GM15510 (cell line): ENCODE measurements around the gene DIAPH1.

Source experiments
- POLR2A ChIP-seq: IDR thresholded peaks from 3 replicates; pipeline ENCODE4 v1.6.1; 2011; ENCODE audit warnings: borderline replicate concordance; ENCODE audit not compliant: insufficient read length; ENCODE audit errors: extremely low read depth

Gene DIAPH1

DNA sequence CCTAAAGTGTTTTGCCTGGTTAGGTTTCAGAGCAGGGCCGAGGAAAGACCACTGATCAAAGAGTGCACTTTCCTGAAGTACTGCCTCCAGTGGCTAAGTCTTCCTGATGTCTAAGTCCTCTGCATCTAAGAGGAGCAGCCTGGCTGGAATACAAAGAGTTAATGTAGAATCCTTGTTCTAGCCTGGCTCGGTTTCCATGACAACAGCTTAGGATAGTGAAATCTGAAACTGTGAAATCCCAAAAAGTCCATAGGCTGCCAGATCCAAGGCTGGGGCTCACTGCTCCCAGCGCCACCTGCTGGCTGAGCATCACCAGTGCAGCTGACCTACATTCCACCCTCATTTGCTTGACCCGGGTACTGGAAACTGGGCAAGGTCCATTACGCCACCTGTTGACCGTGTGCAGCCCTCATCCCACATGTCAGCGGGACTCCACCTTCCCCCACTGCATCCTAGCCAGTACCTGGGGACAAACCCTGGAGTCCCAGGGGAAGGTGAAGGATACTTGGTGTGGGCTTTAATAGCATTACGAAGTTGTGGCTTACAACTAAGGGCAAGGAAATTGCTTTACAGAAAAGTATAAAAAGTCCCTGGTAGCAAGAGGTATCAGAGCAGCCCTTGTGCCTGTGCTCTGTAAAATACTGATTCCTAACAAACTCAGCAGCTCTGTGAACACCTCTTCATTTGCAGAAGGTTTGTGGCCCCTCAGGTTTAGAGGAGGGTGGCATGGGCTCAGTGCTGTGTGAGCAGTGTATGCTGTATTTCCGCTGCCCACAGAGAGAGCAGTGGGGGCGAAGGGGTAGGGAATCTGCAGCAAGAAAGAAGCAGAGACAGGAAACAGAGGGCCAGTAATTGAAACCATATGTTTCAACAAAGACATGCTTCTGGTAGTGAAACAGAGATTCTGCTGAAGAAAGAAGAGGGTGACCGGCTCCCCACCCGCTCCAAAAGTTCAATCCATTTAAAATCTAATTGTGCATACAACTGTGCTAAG is 93.9 kb downstream of the DIAPH1 start:
- TF ChIP-seq POLR2A, result no peak

DNA sequence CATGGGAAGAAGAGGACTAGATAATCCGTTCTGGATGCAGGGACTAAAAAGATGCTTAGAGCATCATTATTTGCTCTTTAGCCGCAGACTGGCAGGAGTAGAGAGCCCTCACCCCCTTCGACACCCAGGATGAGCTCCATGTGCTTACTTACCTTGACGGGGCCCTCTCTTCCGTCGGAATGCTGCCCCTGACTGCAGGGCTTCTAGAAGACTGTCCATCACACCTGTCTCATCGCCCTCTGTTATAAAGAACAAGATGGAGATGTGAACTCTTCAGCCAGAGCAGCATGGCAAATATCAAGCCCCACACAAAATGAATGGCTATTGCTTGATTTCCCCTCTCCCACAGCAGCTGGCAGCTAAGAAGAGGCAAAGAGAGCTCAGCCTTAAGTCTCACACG is 94.8 kb downstream of the DIAPH1 start:
- no peak for TF ChIP-seq POLR2A

DNA sequence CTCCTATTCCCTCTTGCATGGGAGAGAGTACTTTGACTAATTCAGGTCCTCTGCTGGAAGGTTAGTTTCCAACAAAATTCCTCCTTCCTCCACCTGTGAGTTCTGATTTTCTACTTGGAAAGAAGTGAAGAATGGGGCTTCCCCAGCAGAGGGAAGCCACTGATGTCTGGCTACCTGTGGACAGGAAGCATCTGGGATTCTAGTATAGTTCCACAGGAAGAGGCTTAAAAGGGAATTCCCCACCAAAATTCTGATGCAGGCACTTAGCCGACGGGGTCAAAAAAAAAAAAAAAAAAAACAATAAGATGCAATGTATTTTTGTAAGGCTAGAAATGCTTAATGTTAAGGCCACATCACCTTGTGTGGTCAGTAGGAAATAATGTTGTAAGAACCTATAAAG is 96.5 kb downstream of the DIAPH1 start:
- TF ChIP-seq POLR2A, result no peak

DNA sequence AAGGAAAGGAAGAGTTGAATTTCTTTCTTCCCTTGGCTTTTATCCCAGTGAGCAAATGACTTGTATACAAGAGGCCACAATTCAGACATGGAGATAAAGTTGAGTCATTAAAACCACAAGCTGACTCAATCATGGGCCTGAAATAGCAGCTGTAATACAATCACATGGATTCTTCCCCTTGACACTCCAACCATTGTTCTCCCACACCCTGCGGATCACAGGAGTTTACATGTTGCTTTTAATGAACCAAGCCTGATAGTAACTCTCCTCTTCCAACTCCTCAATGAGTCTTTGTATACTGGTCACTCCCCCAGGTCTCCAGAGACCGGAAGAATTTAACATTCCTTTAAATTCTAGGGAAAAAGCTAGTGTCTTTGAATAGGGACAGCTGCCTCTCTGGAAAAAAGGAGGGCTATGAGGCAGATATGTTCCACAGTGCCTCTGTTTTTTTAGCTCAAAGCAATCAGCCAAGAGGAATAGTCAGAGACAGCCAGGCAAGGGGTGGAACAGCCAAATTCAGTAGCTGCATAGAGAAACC is 97.5 kb downstream of the DIAPH1 start:
- TF ChIP-seq POLR2A, result no peak

DNA sequence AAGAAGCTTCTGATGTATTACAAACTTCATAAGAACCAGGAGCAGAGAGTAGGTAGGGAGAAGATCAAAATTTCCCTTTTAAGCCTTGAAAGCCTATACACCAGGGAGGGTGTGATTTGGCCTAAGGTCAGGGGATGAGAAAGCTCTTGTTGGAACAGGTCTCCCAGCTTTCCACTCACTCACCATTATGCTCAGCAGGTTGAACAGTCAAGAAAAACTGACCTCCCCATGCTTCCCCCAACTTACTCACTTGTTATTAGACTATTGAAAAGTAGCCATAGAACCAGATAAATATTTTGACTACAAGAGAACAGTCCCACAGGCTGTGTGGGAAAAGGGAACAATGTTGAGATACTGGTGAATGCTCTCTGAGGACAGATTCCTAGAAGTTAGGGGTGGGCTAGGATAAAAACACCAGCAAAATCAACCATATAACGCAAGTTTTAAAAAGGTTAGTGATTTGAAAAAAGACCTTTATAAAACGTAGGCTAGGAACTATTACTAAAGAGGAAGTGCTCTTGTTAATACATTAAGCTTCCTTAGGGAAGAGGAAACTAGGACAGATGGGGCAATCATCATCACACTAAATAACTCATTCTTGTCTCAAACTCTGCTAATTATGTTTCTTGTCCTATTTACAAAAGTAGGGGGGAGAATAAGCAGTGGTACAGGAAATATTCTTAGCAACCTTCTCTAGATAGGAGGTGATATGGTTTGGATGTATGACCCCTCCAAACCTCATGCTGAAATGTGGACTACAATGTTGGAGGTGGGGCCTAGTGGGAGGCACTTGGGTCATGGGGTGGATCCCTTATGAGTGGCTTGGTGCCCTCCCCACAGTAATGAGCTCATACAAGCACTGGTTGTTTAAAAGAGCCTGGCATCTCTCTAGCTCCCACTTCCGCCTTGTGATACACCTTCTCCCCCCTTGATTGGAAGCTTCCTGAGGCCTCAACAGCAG is 98.9 kb downstream of the DIAPH1 start:
- TF ChIP-seq POLR2A, result no peak

DNA sequence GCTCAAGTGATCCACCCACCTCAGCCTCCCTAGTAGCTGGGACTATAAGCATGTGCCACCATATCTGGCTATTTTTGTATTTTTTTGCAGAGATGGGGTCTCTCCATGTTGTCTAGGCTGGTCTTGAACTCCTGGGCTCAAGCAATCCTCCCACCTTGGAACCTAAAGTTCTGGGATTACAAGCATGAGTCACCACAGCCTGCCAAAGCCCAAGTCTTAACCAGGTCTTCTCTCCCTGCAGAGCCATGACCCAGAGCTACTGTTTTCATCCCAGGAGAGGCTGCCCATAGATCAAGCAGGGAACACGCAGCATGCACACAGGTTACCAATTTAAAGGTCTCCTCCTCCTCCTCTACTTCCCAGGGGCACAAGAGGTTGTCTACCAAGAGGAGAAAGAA is 100.2 kb downstream of the DIAPH1 start:
- no peak for TF ChIP-seq POLR2A

DNA sequence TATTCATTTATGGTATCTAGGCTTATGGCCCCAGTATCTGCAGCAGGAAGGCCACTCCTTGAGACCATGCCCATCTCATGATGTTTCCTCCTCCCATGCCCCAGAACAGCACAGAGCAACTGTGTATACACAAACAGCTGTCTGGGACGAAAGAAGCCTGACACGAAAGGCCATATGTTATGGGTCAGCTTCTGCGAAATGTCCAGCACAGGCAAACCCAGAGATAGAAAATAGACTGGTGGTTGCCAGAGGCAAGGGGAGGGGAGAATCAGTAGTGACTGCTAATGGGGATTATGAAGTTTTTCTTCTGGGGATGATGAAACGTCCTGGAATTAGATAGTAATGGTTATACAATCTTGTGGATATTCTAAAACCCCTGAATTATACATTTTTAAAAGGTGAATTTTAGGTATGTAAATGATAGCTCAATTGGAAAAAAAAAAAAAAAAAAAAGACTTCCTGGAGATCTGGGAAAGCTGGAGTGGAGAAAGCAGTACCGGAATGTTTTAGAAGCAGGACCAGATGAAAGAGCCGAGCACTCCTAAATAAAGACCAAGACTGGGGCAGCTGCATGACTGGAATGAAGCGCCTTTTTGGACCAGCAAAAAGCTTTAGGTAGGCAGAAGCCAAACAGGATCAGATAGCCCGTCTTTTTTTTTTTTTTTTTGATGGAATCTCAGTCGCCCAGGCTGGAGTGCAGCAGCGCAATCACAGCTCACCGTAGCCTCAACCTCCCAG is 100.8 kb downstream of the DIAPH1 start:
- no peak for TF ChIP-seq POLR2A

DNA sequence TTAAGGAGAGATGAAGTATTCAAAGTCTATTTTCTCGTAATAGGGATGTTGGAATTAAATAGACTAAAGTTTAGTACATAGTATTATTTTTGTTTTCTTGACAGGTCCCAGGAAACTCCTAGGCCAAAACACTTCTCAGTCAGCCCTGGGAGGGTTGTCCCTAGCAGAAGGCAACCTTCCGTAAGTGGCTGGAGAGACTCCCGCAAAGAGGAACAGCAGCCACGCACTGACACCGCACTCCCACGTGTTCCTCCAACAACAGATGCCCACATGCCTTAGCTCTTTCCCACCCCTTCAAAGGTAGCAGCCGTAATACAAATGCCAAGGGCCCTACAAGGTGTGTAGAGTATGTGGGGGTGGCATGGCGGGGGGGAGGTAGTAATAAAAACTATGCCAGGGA is 101.5 kb downstream of the DIAPH1 start:
- no peak for TF ChIP-seq POLR2A

DNA sequence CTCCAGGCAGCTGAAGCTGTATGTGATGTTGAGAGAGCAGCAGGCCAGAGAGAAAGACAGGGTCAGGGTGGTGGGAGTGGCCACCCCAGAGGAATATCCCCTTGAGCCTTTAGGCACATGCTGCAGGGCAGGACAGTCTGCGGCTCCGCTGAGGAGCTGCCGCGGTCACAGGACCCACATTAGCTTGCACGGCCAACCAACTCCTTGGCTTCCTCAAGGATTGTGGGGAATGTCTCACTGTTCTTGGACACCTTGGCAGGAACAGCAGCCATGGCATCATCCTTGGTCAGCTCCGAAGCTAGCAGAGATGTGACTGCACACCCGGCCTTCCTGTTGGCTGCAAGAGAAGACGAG is 102.2 kb downstream of the DIAPH1 start:
- TF ChIP-seq POLR2A, result no peak

DNA sequence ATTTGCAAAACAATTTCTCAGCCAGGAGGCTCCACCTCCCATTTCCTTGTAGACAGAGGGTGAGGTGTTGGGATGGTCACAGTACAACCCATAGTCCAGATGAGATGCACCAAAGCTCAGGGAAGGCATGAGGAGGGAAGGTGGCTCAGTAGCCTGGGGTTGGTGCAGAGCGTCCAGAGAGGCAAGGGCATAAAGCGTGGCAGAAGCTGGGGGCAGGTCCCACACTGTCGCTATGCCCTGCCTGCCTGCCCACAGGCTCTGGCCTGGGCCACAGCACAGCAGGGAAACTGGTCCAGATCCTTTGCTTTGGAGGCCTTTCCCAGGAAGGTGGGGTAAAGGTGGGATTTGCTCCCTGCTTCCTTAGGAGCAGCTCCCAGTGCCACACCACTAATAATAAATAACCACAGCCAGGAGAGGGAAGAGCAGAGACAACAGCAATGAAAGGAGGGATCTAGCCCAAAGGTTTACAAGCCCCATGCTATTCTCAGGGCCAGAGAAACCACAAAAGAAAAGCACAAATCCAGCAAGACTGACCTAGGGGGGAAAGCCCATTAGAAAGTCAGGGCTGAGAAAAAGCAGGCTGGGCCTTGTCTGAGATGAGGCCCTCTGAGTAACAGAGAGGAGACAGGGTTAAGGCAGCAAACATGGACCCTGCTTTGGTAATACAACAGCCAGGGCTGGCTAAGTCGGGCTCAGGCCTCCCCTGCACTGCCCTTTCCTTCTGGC is 102.7 kb downstream of the DIAPH1 start:
- no peak for TF ChIP-seq POLR2A

DNA sequence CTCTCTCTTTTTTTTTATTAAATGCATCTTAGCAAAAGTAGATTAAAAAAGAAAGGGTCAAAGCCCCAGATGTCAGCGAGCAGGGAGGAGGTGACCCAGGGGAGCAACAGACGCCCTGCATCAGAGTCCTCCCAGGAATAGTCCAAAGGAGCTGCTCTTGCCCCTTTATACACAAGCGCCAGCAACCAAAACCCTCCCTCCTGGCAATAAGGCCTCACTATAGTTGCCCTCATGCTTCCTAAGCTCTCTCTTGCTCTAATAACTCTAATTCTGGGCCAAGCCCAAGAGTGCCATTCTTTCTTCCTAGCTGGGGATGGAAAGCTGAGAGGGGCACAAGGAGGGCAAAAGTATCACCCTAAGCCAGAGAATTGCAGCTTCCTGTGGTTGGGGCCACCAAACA is 103.7 kb downstream of the DIAPH1 start:
- TF ChIP-seq POLR2A, result no peak

DNA sequence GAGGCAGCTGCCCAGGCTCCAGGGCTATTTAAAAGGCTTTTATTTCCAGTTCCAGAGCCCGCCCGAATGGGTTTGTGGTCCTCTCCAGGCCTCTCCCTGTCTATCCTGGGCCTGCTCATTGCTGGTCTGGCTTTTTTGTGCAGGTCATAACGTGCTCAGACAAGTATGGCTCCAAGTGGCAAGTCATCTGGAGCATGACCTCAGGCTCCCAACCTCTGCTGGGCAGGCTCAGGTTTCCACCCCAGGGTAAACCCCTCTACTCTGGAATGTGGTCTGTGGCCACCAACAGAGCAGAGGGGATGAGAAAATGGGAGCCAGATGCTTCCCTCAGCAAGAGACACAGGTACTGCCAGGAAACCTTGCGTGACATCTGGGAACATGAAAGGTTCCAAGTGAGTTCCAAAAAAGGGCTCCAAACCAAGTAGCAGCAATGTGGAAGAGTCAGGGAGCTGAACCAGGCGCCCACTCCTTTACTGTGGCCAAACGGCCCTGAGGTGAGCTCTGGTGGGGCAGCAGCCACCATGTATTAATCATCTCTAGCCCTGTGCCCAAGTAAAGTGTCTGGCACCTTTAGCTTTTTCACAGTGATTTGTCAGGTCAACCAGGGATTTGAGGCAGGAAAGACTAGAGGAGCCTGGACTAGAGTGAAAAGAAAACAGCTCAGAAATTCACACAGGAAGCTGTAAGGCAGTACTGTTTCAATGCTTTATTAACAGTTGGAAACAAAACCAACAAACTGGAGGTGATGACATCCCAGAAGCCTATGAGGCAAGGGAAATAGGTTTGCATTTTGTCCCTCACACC is 104.3 kb downstream of the DIAPH1 start:
- no peak for TF ChIP-seq POLR2A

DNA sequence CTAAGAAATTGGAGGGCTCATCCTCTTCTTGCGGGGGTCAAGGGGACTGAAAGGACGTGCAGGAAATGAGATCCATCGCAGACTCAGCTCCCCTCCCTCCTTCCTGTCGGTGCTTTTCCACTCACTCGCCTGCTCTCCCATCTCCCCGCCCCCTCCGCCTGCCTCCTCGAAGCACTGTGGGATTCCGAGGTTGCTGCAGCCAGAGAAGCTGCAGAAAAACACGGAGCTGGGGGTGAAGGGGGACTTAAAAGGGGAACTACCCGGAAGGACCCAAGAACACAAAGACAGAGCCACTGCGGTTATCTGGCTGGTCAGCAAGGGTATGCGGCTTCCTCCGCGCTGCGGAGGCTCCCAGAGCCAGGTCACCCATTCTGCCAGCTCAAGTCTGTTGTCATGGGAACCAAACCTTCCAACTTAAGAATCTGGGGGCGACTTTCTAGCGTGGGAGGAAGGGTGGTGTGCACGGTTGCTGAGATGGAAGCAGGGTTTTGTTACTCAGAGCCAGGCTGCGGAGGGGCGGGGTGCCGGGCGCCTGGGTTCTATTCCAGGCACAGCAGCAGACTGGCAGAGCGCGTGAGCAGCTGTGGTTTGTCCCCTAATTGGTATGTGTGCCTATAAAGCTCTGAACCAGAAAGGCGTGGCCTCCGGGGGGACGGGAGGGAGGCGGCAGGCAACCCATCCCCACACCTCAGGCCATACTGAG is 105.0 kb downstream of the DIAPH1 start:
- no peak for TF ChIP-seq POLR2A

DNA sequence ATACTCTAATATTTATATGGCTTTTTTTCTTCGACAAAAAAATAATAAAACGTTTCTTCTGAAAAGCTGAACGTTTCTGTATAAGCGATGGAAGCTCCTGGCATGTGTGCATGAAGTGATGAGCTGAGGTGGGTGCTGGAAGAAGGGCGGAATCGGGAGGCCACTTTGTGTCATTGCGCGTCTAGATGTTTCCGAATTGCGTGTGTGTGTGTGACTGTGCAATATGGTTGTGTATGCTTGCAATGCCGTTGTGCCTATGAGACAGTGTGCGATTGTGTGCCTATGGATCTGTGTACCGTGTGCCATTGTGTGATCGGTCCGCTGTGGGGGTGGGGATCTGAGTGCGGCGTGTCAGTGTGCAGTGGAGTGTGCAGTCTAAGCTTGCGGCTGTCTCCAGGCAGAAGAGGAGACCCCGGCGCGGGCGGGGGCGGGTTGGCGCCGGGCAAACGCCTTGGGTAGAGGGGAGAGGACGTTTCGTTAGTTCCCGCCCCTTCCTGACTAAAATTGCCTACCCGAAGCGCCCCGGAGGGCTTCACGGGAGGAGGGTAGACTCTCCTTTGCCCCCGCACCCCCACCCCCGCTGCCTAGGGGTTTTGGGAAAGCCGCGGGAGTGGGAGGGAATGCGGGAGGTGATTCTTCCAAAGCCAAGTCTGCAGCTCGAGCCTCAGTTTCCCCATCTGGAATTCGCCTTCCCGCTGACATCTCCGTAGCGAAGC is 105.7 kb downstream of the DIAPH1 start:
- no peak for TF ChIP-seq POLR2A
